Stimulated activated naive CD8-positive, alpha-beta T cell treated with anti-CD3 and anti-CD28 coated beads, Interleukin-15, Interleukin-2, amounts not matched to agents 100 ng/mL and 50 ng/mL, for 24 hours (primary cell): ENCODE results near the gene CACNA2D3.

Source experiments
- H3K27ac Mint-ChIP-seq: one replicate; pipeline ENCODE4 v1.8.0; 2021; ENCODE audit warnings: mild to moderate bottlenecking, mixed read lengths
- H3K27me3 Mint-ChIP-seq: one replicate; pipeline ENCODE4 v1.8.0; 2021; ENCODE audit warnings: mixed read lengths
- H3K36me3 Mint-ChIP-seq: one replicate; pipeline ENCODE4 v1.8.0; 2021; ENCODE audit warnings: low read depth, mixed read lengths
- H3K4me1 Mint-ChIP-seq: one replicate; pipeline ENCODE4 v1.8.0; 2021; ENCODE audit warnings: low read depth, mixed read lengths
- H3K4me3 Mint-ChIP-seq: one replicate; pipeline ENCODE4 v1.8.0; 2021; ENCODE audit warnings: mild to moderate bottlenecking, mixed read lengths
- H3K9me3 Mint-ChIP-seq: one replicate; pipeline ENCODE4 v1.8.0; 2021; ENCODE audit warnings: mixed read lengths

The CACNA2D3 gene

DNA sequence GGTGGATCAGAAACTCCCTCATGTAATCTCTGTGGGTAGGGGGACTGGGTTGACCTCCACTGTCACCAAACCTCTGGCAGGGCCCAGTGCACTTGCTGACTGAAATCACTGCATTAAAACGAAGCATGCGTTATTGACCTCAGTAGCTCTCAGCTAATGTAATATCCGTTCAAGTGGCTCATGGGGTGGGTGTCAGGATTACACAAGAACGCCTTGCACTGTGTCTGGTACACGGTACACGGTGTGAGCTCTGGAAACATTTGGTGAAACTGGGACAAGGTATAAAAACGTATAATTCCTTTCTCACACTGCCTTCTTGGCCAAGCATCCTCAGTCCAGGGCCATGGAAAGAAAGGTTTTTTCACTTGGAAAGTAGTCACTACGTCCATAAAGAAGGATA lies 793.6 kb downstream of the CACNA2D3 start:
- Mint-ChIP-seq H3K27ac (no peak overlapping the region), H3K4me3 (no peak overlapping the region), H3K9me3 (peaks cover 8% of the 10 kb centered on the region), H3K27me3 (no peaks in the 10 kb centered on the region), H3K4me1 (no peaks in the 10 kb centered on the region), H3K36me3 (no peaks in the 10 kb centered on the region)

DNA sequence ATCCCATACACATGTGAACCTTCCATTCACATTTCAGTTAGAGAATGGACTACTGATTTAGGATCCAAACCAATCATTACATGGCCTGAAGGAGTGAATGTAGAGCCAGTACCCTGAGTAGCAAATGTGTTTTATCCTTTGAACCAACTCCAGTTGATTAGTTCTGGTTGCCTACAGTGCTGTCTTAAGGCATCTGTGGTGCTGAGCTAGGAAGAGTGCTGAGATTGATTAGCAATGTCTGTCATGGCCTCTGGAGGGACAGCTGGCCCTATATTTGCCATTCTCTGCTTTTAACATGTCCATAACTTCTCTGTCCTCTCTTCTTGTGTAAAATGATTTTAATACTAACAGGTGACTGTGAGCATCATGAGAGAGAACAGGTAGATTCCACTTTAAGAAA lies 794.4 kb downstream of the CACNA2D3 start:
- H3K36me3 Mint-ChIP-seq, result no peaks in the 10 kb centered on the region
- H3K4me1 Mint-ChIP-seq, result no peaks in the 10 kb centered on the region
- no peak overlapping the region for H3K27ac Mint-ChIP-seq
- no peaks in the 10 kb centered on the region for H3K27me3 Mint-ChIP-seq
- peaks cover 5% of the 10 kb centered on the region for H3K9me3 Mint-ChIP-seq
- H3K4me3 Mint-ChIP-seq, result no peak overlapping the region

DNA sequence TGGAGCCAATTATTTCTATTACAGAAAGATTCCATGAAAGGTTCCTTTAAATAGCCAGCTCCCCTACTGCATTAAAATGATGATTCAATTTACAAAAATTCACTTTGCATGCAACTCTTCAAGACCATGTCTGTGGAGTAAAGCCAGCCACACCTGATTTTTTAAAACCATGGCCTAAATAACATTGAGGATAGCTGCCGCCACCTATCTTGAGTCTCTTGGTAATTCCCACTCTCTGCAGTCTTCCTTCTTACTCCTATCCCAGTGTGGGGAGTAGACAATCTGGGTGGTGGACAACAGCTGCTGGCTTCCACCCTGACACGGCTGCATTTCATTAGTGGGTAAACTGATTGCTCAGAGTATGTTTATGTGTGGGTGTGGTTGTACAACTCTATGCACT lies 794.8 kb downstream of the CACNA2D3 start:
- Mint-ChIP-seq H3K4me1 (no peaks in the 10 kb centered on the region), H3K27me3 (no peaks in the 10 kb centered on the region), H3K4me3 (no peak overlapping the region)

GRCh38 chr3:54917862-54918261 lies 795.5 kb downstream of the CACNA2D3 start:
- Mint-ChIP-seq H3K4me1 (no peaks in the 10 kb centered on the region), H3K9me3 (peaks cover 5% of the 10 kb centered on the region), H3K4me3 (no peak overlapping the region), H3K36me3 (no peaks in the 10 kb centered on the region), H3K27me3 (no peaks in the 10 kb centered on the region), H3K27ac (no peak overlapping the region)

More for the DNA sequence above, 794.8 kb downstream of the CACNA2D3 start:
- no peaks in the 10 kb centered on the region for H3K36me3 Mint-ChIP-seq
- H3K27ac Mint-ChIP-seq, result no peak overlapping the region
- H3K9me3 Mint-ChIP-seq, result peaks cover 5% of the 10 kb centered on the region

GRCh38 chr3:54918516-54918915 lies 796.2 kb downstream of the CACNA2D3 start:
- Mint-ChIP-seq H3K27me3 (no peaks in the 10 kb centered on the region), H3K4me3 (no peak overlapping the region), H3K27ac (no peak overlapping the region), H3K4me1 (no peaks in the 10 kb centered on the region), H3K9me3 (peaks cover 11% of the 10 kb centered on the region), H3K36me3 (no peaks in the 10 kb centered on the region)

DNA sequence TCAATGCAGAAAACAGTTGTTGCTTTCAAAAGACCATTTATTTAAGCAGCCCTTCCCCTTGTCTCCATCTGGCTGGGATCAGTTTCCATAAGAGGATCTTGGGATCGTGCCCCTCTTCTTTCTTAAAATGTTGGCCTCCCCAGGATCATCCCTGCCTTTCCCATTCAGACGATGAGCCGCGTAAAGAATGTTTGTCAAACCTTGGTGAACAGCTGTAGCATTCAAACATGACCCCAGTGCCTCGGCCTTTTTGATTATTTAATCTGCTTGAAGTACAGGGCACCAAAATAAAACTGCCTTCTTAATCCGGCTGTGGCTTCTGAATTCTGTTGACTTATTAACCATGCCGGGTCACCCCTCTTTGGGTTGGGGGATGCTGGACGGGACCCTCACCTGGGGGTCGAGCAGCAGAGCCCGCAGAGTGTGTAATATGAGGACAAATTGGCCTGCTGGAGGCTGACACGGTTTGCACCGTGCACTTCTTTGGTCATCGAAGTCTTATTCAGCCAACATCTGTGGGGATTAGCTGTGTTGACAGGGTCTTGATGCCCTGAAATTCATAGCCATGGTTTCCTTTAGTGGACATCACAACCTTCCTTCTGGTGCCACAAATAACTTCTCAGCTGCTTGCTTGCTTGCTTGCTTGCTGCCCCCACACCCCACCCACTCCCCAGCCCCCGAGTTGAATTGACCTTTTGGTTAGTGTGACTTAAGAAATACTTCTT lies 805.9 kb downstream of the CACNA2D3 start, which contains the start of gene LRTM1:
TSS of gene LRTM1 (minus strand) at position 14 of the 725 bp plus-strand sequence. CDS start 148 bp downstream, outside the sequence.
- Mint-ChIP-seq H3K4me3 (no peak within 1 kb of the TSS), H3K36me3 (no peaks in the 10 kb centered on the region), H3K27me3 (peaks cover 3% of the 10 kb centered on the region), H3K27ac (no peak within 1 kb of the TSS), H3K9me3 (peaks cover 6% of the 10 kb centered on the region), H3K4me1 (no peaks in the 10 kb centered on the region)

DNA sequence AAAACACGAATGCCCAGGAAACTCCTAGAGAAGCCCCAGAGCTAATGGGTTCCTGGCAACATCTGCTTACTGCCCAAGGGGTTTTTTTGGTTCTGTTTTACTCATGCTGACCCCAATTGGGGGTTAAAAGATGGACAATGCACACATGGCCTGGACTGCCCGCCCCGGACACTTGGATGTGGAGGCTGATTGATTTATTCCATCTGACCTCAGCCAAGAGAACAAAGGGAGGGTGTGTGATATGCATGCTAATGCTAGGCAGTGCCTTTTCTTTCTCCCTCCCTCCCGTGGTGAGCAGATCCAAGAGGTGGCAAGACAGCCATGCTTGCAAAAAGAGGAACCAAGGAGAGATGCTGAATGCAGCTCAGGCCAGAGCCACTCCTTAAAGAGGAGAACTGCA lies 808.8 kb downstream of the CACNA2D3 start:
- H3K4me3 Mint-ChIP-seq, result no peak overlapping the region
- no peak overlapping the region for H3K27ac Mint-ChIP-seq
- H3K27me3 Mint-ChIP-seq, result no peaks in the 10 kb centered on the region
- H3K36me3 Mint-ChIP-seq, result no peaks in the 10 kb centered on the region
- no peaks in the 10 kb centered on the region for H3K4me1 Mint-ChIP-seq
- H3K9me3 Mint-ChIP-seq, result no peaks in the 10 kb centered on the region

DNA sequence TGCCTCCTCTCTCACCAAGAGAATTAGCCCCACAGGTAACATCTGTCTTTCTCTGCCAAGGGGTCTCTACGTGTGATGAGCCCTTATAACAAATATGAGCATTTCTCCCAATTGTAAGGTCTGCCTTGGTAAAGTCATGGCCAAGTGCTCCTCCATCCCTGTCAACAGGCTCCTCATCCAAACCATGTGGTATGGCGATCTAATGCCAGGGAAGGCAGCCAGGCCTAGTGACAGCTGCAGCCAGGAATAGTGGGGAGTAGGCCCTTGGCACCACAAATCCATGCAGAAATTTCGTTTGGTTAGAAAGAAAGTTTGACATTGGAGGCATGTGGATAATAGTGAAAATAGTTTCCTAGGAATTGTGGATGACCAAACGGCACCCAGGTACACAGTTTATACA lies 810.3 kb downstream of the CACNA2D3 start:
- H3K27me3 Mint-ChIP-seq, result no peaks in the 10 kb centered on the region
- H3K9me3 Mint-ChIP-seq, result peaks cover 3% of the 10 kb centered on the region
- no peak overlapping the region for H3K27ac Mint-ChIP-seq
- H3K4me1 Mint-ChIP-seq, result no peaks in the 10 kb centered on the region
- H3K36me3 Mint-ChIP-seq, result no peaks in the 10 kb centered on the region
- H3K4me3 Mint-ChIP-seq, result no peak overlapping the region

GRCh38 chr3:54935869-54936268 lies 813.5 kb downstream of the CACNA2D3 start:
- H3K27ac Mint-ChIP-seq, result no peak overlapping the region
- no peaks in the 10 kb centered on the region for H3K36me3 Mint-ChIP-seq
- H3K9me3 Mint-ChIP-seq, result peaks cover 3% of the 10 kb centered on the region
- no peaks in the 10 kb centered on the region for H3K27me3 Mint-ChIP-seq
- H3K4me3 Mint-ChIP-seq, result no peak overlapping the region
- H3K4me1 Mint-ChIP-seq, result no peaks in the 10 kb centered on the region

- Mint-ChIP-seq H3K27me3 (no peaks in the 10 kb centered on the region), H3K36me3 (no peaks in the 10 kb centered on the region), H3K9me3 (peaks cover 3% of the 10 kb centered on the region), H3K4me1 (no peaks in the 10 kb centered on the region), H3K4me3 (no peak overlapping the region), H3K27ac (no peak overlapping the region)
Observed at GRCh38 chr3:54936561-54936960, 814.2 kb downstream of the CACNA2D3 start.

- Mint-ChIP-seq H3K9me3 (peaks cover 3% of the 10 kb centered on the region), H3K4me3 (no peak overlapping the region), H3K4me1 (no peaks in the 10 kb centered on the region), H3K36me3 (no peaks in the 10 kb centered on the region), H3K27ac (no peak overlapping the region), H3K27me3 (no peaks in the 10 kb centered on the region)
Observed at GRCh38 chr3:54939557-54940300, 817.4 kb downstream of the CACNA2D3 start.

GRCh38 chr3:54940971-54941370 lies 818.6 kb downstream of the CACNA2D3 start:
- Mint-ChIP-seq H3K4me3 (no peak overlapping the region), H3K4me1 (no peaks in the 10 kb centered on the region), H3K27ac (no peak overlapping the region), H3K27me3 (no peaks in the 10 kb centered on the region), H3K9me3 (peaks cover 3% of the 10 kb centered on the region), H3K36me3 (no peaks in the 10 kb centered on the region)

- Mint-ChIP-seq H3K9me3 (peaks cover 3% of the 10 kb centered on the region), H3K4me3 (no peak overlapping the region), H3K27ac (no peak overlapping the region), H3K36me3 (no peaks in the 10 kb centered on the region), H3K27me3 (no peaks in the 10 kb centered on the region), H3K4me1 (no peaks in the 10 kb centered on the region)
Observed at GRCh38 chr3:54941690-54942362, 819.5 kb downstream of the CACNA2D3 start.

- Mint-ChIP-seq H3K4me3 (no peak overlapping the region), H3K4me1 (no peaks in the 10 kb centered on the region), H3K27me3 (no peaks in the 10 kb centered on the region), H3K36me3 (no peaks in the 10 kb centered on the region), H3K9me3 (no peaks in the 10 kb centered on the region), H3K27ac (no peak overlapping the region)
Observed at GRCh38 chr3:54949491-54950044, 827.2 kb downstream of the CACNA2D3 start.
